ENCODE data around the gene MEIS3.

DNA sequence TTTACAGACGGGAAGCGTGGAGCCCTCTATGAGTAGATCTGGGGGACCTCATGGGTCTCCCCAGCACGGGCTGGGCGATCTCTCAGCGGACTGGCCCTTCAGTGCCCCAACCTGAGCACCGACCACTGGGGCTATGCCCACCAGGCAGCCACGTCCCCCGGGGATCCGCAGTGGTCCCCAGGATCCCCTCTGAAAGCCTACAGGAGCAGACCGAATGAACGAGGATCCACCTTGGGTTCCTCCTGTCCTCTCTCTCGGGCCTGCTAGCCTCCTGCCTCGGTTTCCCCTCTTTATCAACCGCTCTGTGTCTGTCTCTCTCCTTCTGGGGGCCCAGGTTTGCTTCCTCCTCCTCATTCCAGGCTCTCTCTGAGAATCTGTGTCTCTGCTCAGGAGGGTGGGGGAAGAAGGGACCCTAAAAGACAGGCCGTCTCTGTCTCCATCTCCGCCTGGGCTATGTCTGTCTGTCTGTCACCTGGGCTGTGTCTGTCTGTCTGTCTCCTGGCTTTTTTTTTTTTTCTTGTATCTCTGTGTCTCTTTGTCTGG lies 2.0 kb upstream of the MEIS3 start:
- TF ChIP-seq, protein P1, sequence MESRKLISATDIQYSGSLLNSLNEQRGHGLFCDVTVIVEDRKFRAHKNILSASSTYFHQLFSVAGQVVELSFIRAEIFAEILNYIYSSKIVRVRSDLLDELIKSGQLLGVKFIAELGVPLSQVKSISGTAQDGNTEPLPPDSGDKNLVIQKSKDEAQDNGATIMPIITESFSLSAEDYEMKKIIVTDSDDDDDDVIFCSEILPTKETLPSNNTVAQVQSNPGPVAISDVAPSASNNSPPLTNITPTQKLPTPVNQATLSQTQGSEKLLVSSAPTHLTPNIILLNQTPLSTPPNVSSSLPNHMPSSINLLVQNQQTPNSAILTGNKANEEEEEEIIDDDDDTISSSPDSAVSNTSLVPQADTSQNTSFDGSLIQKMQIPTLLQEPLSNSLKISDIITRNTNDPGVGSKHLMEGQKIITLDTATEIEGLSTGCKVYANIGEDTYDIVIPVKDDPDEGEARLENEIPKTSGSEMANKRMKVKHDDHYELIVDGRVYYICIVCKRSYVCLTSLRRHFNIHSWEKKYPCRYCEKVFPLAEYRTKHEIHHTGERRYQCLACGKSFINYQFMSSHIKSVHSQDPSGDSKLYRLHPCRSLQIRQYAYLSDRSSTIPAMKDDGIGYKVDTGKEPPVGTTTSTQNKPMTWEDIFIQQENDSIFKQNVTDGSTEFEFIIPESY (IDR thresholded peaks at IDR 0.05; ENCODE audit: extremely low read depth, insufficient replicate concordance, low read length), result no peak
- no peak for TF ChIP-seq POLR2A (IDR thresholded peaks at IDR 0.05; ENCODE audit: borderline replicate concordance, extremely low read depth, insufficient read depth, insufficient read length)
- TF ChIP-seq JUND (IDR thresholded peaks at IDR 0.05), result no peak
- TF ChIP-seq, protein P2, sequence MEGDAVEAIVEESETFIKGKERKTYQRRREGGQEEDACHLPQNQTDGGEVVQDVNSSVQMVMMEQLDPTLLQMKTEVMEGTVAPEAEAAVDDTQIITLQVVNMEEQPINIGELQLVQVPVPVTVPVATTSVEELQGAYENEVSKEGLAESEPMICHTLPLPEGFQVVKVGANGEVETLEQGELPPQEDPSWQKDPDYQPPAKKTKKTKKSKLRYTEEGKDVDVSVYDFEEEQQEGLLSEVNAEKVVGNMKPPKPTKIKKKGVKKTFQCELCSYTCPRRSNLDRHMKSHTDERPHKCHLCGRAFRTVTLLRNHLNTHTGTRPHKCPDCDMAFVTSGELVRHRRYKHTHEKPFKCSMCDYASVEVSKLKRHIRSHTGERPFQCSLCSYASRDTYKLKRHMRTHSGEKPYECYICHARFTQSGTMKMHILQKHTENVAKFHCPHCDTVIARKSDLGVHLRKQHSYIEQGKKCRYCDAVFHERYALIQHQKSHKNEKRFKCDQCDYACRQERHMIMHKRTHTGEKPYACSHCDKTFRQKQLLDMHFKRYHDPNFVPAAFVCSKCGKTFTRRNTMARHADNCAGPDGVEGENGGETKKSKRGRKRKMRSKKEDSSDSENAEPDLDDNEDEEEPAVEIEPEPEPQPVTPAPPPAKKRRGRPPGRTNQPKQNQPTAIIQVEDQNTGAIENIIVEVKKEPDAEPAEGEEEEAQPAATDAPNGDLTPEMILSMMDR (IDR thresholded peaks at IDR 0.05 in 2 of 3, conservative IDR thresholded peaks at IDR 0.05 in 1 of 3; ENCODE audit: borderline replicate concordance in 1 of 3, insufficient read depth in 1 of 3, low read depth in 2 of 3, low read length in 2 of 3), result no peak
- no peak for TF ChIP-seq SRF (IDR thresholded peaks at IDR 0.05; ENCODE audit: low read depth)
- TF ChIP-seq EZH2 (IDR thresholded peaks at IDR 0.05), result no peak
- no peak for TF ChIP-seq RAD21 (IDR thresholded peaks at IDR 0.05; ENCODE audit: low read depth)
- no peak for TF ChIP-seq SIN3A (IDR thresholded peaks at IDR 0.05; ENCODE audit: low read depth)
- TF ChIP-seq SP1 (IDR thresholded peaks at IDR 0.05; ENCODE audit: low read depth), result no peak
- no peak for TF ChIP-seq ZNF274 (IDR thresholded peaks at IDR 0.05; ENCODE audit: low read depth, low read length)
- TF ChIP-seq, protein P3, sequence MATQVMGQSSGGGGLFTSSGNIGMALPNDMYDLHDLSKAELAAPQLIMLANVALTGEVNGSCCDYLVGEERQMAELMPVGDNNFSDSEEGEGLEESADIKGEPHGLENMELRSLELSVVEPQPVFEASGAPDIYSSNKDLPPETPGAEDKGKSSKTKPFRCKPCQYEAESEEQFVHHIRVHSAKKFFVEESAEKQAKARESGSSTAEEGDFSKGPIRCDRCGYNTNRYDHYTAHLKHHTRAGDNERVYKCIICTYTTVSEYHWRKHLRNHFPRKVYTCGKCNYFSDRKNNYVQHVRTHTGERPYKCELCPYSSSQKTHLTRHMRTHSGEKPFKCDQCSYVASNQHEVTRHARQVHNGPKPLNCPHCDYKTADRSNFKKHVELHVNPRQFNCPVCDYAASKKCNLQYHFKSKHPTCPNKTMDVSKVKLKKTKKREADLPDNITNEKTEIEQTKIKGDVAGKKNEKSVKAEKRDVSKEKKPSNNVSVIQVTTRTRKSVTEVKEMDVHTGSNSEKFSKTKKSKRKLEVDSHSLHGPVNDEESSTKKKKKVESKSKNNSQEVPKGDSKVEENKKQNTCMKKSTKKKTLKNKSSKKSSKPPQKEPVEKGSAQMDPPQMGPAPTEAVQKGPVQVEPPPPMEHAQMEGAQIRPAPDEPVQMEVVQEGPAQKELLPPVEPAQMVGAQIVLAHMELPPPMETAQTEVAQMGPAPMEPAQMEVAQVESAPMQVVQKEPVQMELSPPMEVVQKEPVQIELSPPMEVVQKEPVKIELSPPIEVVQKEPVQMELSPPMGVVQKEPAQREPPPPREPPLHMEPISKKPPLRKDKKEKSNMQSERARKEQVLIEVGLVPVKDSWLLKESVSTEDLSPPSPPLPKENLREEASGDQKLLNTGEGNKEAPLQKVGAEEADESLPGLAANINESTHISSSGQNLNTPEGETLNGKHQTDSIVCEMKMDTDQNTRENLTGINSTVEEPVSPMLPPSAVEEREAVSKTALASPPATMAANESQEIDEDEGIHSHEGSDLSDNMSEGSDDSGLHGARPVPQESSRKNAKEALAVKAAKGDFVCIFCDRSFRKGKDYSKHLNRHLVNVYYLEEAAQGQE (IDR thresholded peaks at IDR 0.05; ENCODE audit: low read depth), result no peak
